AG08395 (cell line): ENCODE measurements around the gene BRPF1.
A peak's percentile ranks its signal among the peaks of the same experiment; 100 is the strongest.

Experiments
- DNase-seq: peaks from one replicate; pipeline ENCODE4 v3.0.0; 2012; ENCODE audit warnings: mixed read lengths, low spot score

The BRPF1 gene, protein sequence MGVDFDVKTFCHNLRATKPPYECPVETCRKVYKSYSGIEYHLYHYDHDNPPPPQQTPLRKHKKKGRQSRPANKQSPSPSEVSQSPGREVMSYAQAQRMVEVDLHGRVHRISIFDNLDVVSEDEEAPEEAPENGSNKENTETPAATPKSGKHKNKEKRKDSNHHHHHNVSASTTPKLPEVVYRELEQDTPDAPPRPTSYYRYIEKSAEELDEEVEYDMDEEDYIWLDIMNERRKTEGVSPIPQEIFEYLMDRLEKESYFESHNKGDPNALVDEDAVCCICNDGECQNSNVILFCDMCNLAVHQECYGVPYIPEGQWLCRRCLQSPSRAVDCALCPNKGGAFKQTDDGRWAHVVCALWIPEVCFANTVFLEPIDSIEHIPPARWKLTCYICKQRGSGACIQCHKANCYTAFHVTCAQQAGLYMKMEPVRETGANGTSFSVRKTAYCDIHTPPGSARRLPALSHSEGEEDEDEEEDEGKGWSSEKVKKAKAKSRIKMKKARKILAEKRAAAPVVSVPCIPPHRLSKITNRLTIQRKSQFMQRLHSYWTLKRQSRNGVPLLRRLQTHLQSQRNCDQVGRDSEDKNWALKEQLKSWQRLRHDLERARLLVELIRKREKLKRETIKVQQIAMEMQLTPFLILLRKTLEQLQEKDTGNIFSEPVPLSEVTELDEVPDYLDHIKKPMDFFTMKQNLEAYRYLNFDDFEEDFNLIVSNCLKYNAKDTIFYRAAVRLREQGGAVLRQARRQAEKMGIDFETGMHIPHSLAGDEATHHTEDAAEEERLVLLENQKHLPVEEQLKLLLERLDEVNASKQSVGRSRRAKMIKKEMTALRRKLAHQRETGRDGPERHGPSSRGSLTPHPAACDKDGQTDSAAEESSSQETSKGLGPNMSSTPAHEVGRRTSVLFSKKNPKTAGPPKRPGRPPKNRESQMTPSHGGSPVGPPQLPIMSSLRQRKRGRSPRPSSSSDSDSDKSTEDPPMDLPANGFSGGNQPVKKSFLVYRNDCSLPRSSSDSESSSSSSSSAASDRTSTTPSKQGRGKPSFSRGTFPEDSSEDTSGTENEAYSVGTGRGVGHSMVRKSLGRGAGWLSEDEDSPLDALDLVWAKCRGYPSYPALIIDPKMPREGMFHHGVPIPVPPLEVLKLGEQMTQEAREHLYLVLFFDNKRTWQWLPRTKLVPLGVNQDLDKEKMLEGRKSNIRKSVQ (N-terminal part only)

DNA sequence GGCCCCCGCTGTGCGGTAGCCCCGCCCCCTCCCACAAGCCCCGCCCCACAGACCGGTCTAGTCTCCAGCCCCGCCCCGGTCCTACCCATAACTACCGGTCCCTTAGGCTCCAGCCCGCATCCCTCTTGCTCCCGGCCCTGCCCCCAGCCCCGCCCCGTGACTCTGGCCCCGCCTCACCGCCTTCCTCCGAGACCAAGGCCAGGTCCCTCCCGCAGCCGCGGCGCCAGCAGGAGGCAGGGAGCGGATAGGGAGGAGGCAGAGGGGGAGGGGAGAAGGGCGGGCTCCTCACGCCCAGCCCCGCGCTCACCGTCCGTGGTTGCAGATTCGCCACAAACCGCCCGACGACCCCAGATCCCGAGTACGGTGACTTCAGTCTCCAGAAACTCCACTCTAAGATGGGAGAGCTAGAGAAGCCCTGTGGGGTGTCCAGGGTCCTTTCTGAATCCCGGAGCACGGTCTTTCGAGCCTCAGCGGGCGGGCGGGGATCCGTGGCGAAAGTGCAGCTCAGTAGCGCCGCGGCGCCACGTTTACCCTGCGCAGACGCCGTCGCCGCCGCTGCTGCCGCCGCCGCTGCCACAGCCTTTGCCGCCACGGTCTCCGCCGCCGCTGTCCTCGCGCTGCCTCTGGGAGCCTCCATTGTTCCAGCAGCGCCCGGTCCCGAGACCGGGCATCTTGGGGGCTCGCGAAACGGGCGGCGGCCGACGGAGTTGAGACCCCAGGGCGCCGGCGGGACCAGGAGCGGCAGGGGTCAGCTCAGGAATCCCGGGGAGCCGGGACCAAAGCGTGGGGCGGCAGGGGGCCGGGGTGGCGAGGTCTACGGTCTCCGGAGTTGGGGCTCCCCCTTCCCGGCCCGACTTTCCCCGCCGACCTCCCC lies at the start of gene BRPF1:
Gene BRPF1, plus strand, starts transcription at position 530 of the 874 bp plus-strand sequence. CDS start 2,406 bp downstream, outside the sequence.
- peak; percentile 100 for DNase-seq

DNA sequence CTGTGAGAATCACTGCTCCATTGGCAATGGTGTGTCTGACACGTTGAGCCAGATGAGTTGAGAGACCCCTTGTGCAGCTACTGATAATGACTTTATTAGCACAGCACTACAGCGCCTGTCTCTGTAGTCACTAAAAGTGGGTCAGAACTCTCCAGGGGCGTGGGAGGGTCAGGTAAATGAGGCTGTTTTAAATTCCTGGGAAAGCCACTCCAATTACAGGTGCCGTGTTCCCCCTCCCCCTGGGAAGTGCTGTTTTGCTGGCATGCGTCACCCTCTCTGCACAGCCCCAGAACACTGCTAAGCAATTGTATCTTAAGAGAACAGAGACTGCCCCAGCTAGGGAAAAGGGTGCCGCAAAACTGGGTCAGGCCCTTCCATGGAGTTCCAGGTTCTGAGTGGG lies 49.4 kb upstream of the BRPF1 start:
- no peak for DNase-seq

DNA sequence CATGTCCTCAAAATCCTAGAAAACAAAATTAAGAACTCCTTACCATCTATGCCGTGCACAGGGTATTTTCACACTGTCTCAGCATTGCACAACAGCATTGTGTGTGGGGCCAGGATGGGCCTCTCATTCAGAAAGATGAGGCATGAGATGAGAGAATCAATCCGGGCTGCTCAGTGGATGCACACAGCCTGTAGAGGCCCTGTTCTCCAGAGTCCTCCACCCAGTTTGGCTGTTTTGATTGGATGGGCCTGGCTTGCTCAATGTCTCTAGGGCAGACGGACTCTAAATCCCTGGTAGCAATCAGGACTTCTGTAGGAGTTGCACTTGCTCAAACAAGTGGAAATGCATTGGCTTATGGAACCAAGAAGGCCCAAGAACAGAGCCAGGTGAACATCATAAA lies 48.1 kb upstream of the BRPF1 start:
- DNase-seq = no peak

DNA sequence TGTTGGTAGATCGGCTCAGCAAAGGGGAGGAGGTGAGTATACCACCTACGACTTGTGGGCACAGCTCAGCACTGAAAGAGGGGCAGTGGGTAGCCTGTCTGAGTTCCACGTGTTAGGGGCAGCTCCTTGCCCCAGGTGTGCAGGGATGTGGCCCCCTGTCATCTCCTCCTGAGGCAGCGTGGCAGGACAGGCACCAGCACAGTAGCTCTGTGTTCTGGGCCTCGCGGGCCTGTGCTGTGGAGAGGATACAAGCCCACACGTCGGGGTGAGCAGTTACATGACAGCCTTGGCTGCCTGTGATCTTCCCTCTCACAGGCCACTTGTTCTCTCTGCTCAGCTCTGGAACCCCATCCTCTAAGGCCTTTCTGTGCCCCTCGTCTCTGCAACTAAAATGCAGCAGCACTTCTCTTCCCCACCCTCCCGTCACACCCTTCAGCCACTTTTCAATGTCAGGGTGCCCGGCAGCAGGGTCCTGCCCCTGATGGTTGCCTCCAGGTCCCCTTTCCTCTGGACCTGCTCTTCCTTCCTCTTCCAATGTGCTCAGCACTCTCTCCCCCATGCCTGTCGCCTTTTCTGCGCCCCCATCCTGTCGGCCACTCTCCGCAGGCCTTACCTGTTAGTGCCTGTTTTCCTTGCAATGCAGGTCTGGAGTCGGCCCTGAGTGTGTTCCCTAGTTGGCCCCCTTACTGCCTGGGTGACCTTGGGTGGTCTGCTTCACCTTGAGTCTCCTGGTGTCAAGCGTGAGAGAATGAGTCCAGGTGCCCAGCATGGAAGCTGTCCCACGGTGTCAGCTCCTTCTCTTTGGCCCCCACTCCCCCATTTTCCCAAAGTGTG lies 46.1 kb upstream of the BRPF1 start:
- DNase-seq = no peak

DNA sequence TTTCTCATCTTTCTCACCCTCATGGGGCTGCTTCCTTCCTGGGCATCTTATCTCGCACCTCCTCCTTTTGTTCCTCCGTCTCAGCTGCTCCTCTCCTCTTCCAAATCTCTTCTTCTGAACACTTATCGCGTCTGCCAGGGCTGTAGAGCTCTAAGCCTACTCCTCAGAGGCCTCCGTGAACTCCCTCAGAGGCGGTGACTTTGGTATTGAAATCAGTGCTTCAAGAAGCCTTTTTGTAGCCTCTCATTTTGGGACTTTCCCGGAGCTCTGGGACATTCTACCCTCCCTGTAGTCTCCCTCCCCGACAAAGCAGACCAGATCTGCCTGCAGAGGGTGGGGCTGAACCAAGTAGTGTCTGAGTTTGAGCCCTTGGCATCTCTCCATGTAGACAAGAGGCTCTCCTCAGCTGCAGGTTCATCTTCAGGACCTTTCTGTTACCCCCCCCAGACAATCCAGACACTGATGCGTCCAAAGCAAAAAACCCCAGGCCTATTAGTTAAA lies 45.4 kb upstream of the BRPF1 start:
- no peak for DNase-seq

DNA sequence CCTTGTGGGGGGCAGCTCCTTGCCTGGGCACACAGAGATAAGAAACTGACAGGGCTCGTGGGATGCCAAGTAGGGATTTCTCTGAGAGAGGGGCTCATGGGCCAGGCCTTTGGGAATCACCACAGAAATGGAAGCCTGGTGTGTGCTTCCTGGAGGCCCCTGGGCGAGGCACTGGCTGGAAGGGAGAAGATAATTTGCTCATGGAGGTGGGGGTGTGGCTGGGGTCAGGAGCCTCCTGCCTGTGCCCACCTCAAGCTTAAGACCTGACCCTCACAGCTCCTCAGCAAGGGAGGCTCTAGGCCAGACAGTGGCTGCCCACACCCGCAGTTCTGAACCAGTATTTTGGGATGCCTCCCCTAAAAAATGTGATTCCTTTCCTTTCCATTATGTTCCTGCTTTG lies 44.8 kb upstream of the BRPF1 start:
- DNase-seq = no peak

DNA sequence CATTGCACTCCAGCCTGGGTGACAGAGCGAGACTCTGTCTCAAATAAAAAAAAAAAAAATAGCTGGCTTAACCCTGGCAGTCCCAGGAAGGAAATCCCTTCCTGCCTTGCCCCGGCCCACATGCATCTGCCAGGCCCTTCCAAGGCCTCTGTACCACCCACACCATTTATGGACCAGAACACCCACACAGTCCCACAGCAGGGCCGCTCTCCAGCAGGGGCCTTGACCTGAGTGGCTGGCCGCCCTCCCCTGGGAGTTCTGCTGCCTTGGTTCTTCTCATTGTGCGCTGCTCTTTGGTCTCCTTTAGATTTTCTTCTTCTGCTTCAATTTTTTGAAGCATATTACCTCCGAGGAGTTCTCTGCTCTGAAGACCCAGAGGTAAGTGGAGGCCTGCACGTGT lies 44.0 kb upstream of the BRPF1 start:
- DNase-seq = no peak

DNA sequence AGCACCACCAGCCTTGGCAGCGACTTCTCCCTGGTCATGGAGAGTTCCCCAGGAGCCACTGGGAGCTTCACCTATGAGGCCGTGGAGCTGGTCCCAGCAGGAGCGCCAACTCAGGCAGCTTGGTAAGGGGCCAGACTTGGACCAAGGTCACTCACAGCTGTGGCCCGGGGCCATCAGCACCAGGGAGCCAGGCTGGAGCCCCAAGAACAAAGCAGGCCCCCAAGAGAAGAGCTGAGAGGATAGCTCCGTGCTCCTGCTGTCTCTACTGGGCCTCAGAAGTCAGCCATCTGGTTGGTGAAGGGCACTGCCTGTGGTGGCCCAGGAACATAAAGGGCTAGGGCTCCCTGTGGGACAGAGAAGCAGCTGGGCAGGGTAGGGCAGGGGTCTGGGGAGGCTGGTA lies 42.6 kb upstream of the BRPF1 start:
- DNase-seq = no peak

DNA sequence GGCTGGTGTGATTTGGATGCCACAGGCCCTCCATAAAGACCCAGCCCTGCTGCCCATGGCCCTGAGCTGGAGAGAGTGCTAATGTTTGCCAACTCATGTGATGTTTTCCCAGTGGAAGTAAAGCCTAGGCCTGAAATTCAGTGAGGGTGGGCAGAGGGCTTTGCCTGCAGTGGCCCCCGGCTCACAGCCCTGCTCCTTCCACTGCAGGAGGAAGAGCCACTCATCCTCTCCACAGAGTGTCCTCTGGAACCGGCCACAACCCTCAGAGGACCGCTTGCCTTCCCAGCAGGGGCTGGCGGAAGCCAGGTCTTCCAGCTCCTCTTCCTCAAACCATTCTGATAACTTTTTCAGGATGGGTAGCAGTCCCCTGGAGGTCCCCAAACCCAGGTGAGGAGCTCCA lies 41.8 kb upstream of the BRPF1 start:
- no peak for DNase-seq

DNA sequence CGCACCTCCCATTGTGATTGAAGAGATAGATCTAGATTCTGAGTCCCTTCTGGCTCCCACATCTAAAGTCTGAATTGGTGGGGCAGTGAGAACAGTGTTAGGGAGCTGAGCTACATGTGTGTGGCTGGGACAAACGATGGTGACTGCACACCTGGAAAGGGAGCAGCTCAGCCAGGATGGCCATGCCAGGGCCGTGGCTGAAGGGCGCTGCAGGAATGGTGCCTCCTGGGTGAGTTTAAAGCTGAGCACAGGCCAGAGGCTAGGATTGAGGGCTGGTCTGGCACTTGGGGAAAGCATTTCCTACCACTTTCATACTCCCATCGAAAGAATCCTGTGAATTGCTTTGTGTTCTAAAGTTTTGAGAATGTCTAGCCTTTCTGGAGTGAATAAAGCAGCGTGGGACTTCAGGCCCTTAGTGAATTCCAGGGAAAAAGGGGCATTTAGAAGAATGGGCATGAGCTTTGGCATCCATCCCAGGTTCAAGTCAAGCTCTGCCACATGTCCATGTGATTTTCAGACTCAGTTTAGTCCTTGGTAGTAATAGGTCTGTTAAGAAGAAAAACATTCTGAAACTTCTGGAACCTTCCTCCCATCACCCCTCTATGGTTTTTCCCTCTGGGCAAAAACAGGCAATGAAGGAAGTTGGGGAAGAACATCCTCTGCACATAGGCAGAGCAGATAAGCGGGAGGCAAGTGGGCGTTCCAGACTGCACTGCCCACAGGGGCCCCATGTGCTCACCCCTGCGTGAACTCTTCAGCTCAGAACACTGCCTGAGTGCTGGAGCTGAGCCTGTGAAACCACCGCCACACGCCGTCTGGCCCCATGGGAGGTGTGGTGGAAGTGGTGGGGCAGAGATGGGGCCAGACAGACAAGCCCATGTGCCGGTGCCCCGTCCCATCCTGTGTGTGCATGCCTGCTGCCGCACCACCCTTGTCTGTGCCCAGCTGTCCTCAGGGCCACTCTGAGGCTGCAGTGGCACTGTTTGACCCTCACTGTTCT lies 40.8 kb upstream of the BRPF1 start:
- no peak for DNase-seq

DNA sequence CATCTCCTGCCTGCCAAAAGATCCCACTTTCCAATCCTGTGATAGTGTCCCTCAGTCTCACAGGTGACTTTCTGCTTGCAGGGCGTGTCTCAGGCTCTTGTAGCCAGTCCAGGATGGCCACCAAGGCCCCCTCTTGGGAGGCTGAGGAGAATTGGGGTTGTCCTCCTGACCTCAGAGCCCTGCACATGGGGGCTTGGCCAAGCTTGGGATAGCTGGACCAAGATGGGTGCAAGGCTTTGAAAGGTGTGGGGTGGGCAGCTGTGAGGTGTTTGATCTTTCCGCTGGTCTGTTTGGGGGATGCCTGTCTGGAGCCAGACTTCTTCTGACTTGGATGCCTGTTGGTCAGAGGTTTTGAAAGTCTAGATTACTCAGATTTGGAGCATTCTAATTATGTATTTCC lies 39.9 kb upstream of the BRPF1 start:
- no peak for DNase-seq

DNA sequence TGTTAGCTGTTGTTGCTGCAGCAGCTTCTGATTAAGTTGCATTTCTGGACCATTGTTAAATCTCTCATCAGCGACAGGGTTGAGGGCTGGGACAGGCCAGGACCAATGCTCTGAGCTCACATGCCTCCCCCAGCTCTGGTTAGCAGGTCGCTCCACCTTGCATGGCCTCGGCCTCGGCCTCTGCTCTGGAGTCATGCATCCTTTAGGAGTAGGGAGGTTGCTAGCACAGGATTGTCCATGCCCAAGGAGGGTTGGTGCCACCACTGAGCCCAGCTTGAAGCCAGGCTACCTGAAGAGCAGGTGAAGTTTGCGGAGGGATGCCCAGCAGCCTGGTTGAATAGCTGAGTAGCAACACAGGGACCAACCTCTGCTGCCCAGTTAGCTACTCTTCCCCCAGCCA lies 39.1 kb upstream of the BRPF1 start:
- DNase-seq = no peak

DNA sequence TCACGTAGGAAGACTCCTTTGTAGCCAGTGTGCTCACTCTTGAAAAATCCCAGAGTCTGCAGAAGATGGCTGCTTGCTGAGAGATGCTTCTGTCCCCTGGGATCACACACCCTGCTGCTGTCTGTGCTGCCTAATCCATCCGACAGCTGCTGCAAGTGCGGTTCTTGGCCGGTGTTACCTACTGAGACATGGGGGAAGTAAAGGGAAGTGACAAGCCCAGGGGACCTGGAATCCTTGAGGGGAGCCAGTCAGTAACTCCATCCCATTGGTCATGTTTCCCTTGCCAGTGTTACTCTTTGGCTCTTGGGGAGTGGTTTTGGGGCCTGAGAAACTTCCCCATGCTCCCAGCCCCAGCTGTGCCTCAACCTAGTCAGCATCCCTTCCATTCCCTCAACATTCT lies 36.2 kb upstream of the BRPF1 start:
- no peak for DNase-seq

DNA sequence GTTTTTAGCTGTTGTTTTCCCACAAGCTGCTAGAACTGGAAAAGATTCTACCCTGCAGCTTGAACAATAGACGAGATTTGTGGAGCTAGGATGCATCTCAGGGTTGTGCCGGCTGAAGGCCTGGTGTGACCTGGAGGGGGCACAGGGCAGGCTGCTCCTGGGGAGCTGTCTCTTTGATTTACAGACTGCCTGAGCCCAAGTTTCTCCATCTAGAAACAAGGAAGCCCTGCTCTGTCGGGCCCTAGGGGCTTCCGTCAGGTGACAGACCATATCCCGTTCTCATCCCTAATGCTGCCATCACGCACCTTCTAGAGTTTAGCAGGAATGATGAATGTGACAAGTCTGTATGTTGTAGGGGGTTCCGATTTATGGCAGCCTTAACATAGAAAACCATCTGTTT lies 35.8 kb upstream of the BRPF1 start:
- no peak for DNase-seq

DNA sequence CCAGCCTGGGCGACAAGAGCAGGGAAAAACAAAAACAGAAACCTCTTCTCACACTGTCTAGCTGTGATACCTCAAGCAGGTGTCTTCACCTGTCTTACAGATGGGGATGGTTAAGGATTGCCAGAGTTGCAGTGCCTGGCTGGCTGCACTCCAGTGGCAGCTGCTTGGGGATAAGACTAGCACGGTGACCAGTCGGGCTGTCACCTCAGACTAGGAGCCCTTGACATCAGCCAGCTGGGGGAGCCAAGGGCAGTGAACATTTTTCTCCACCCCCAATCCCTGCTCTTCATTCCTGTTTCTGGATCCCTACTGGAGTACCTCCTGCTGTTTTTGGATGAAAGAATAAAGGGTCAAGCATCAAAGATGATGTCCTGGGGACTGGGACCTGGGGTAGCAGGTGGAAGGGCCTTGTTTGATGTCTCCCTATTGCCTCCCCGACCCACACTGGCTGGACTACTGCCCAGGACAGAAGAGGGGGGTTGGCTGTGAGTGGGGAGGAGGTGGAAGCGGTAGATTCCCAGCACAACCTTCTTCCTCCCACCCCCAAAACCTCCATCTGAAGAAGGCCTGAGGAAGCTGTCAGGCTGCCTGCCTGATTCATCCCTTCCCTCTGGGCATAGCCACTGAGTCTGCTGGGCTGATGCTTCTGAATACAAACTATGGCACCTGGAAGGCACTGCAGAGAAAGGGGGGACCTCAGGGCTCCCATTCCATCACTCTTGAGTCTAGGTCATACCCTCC lies 34.9 kb upstream of the BRPF1 start:
- DNase-seq = no peak

DNA sequence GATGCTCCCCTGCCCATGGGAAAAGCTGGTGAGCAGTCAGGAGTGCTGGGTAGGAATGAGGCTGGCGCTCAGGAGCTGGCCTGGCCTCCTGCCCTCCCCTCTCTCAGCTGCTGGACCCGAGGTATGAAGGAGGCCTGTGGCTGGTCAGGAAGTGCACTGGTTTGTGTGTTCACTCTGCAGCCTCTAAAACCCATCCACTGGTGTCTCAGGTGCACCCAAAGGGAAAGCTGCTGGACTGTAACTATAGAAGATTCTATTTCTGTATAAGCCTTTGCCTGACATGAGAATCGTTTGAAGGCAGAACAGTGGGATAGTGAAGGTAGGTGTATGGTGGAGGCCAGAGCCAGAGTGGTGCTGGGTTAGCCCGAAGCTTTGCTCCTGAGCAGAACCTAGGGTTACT lies 33.6 kb upstream of the BRPF1 start:
- no peak for DNase-seq

DNA sequence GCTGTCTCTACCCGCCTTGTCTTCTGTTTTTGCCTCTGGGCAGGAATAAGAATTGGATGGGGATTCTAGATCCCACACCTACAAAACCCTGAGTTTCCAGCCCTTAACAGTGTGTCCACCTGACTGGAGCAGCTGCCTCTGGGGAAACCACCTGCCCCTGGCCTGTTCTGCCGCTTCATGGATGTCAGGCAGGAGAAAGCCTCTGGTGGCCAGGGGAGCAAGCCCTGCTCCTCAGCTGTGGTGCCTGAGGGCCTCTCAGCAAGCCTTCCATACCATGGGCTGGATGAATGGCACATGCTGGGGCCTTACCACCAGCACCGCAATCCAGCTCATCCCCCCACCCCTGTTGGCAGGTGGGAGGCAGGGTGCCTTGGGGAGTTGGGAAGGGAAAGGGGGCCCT lies 33.2 kb upstream of the BRPF1 start:
- no peak for DNase-seq

DNA sequence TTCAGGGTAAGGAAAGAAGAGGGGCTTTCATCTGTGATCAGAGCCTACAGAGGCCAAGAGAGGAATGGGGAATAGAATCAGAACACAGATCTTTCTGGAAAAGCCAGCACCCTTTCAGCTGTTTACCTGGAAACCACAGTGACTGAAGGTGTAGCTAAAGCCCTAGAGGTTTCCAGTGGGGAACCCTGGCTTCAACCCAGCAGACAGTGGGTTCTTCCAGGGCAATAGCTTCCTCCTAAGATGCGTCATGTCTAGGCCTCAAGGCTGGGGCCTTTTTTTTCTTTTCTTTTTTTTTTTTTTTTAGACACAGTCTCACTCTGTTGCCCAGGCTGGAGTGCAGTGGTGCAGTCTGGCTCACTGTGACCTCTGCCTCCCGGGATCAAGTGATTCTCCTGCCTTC lies 31.0 kb upstream of the BRPF1 start:
- no peak for DNase-seq

DNA sequence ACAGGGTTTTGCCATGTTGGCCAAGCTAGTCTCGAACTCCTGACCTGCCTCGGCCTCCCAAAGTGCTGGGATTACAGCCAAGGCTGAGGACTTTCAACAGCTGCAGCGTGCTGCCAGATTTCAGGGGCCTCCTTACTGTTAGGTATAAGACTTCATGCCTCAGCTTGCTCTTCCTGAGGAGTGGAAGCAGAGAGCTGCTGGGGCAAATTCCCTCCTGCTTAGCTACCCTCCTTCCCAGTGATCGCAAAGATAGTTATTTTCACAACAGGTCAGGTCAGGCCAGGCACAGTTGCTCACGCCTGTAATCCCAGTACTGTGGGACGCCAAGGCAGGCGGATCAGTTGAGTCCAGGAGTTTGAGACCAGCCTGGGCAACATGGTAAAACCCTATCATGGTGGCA lies 30.5 kb upstream of the BRPF1 start:
- DNase-seq = no peak
